ENCODE data around the gene UNC13B. TPM values are rescaled to one million over a fixed set of nuclear protein-coding genes. Genes with fewer than 3 reads are reported as not detected.

The UNC13B gene
- total RNA-seq, 4 donors from 2014 or later: 19.1 to 46.9 (median 35.1) TPM

GRCh38 chr9:35423499-35423898 lies 261.7 kb downstream of the UNC13B start:
- 86 to 90% methylated on average over 2 of the region's 2 CpGs for WGBS, 2 donors
- no peaks in the 10 kb centered on the region for H3K36me3 ChIP-seq
- intact Hi-C loops (cut with DNase I): no loop called here

GRCh38 chr9:35424356-35425352 lies 262.8 kb downstream of the UNC13B start:
- WGBS, 2 donors: 67 to 71% methylated on average over 7 of the region's 7 CpGs
- Histone ChIP-seq H3K9me3 (no peaks in the 10 kb centered on the region), H3K4me3 (replicated peaks in 1 of 3) (no peak overlapping the region), H3K27ac (no peak overlapping the region), H3K36me3 (no peaks in the 10 kb centered on the region), H3K4me1 (no peaks in the 10 kb centered on the region), H3K27me3 (no peaks in the 10 kb centered on the region)
- intact Hi-C loops (cut with DNase I): no loop called here
- no peak for DNase-seq
- TF ChIP-seq POLR2A (IDR thresholded peaks at IDR 0.05) (no peak), CTCF (IDR thresholded peaks at IDR 0.05) (no peak)

More at GRCh38 chr9:35423499-35423898, 261.7 kb downstream of the UNC13B start:
- H3K27ac ChIP-seq: no peak overlapping the region
- no peaks in the 10 kb centered on the region for H3K9me3 ChIP-seq
- no peaks in the 10 kb centered on the region for H3K4me1 ChIP-seq
- H3K4me3 ChIP-seq (replicated peaks in 1 of 3): no peak overlapping the region
- no peaks in the 10 kb centered on the region for H3K27me3 ChIP-seq
- TF ChIP-seq POLR2A (IDR thresholded peaks at IDR 0.05) (no peak), CTCF (IDR thresholded peaks at IDR 0.05) (no peak)
- no peak for DNase-seq

- Histone ChIP-seq H3K4me3 (replicated peaks in 1 of 3) (no peak overlapping the region), H3K9me3 (no peaks in the 10 kb centered on the region), H3K36me3 (no peaks in the 10 kb centered on the region), H3K27ac (no peak overlapping the region), H3K4me1 (no peaks in the 10 kb centered on the region), H3K27me3 (no peaks in the 10 kb centered on the region)
- intact Hi-C loops (cut with DNase I): no loop called here
- no peak for DNase-seq
- WGBS, 2 donors: 67 to 68% methylated on average over 1 of the region's 1 CpG
- TF ChIP-seq POLR2A (IDR thresholded peaks at IDR 0.05) (no peak), CTCF (IDR thresholded peaks at IDR 0.05) (no peak)
These were observed 264.8 kb downstream of the UNC13B start for GRCh38 chr9:35426627-35427026.

- Histone ChIP-seq H3K9me3 (no peaks in the 10 kb centered on the region), H3K36me3 (no peaks in the 10 kb centered on the region), H3K4me3 (replicated peaks in 1 of 3) (no peak overlapping the region), H3K4me1 (no peaks in the 10 kb centered on the region), H3K27ac (no peak overlapping the region), H3K27me3 (no peaks in the 10 kb centered on the region)
- TF ChIP-seq POLR2A (IDR thresholded peaks at IDR 0.05) (no peak), CTCF (IDR thresholded peaks at IDR 0.05) (no peak)
- DNase-seq: no peak
- WGBS, 2 donors: 90 to 91% methylated on average over 1 of the region's 1 CpG
- intact Hi-C loops (cut with DNase I): no loop called here
These were observed 269.7 kb downstream of the UNC13B start for GRCh38 chr9:35431467-35431866.

GRCh38 chr9:35432076-35432475 lies 270.3 kb downstream of the UNC13B start:
- intact Hi-C loops (cut with DNase I): no loop called here
- DNase-seq: no peak
- no peaks in the 10 kb centered on the region for H3K9me3 ChIP-seq
- H3K4me3 ChIP-seq (replicated peaks in 1 of 3): no peak overlapping the region
- 92 to 93% methylated on average over 2 of the region's 2 CpGs for WGBS, 2 donors
- no peaks in the 10 kb centered on the region for H3K27me3 ChIP-seq
- H3K27ac ChIP-seq: no peak overlapping the region
- TF ChIP-seq POLR2A (IDR thresholded peaks at IDR 0.05) (no peak), CTCF (IDR thresholded peaks at IDR 0.05) (no peak)
- no peaks in the 10 kb centered on the region for H3K4me1 ChIP-seq
- H3K36me3 ChIP-seq: no peaks in the 10 kb centered on the region
